PC-3 (cell line): ENCODE data around the gene CA5A.

Experiments used
- CTCF ChIP-seq: fragments of 300-600 bp; sonication (generic); conservative IDR thresholded peaks from 2 replicates; pipeline ENCODE4 v1.5.1; 2017; ENCODE audit warnings: antibody characterized with exemption, low read depth, mild to moderate bottlenecking, low read length
- EZH2 ChIP-seq: fragments of 300-600 bp; sonication (generic); IDR thresholded peaks from one replicate; pipeline ENCODE4 v1.6.1; 2017; ENCODE audit warnings: antibody characterized with exemption, mild to moderate bottlenecking, low read length; ENCODE audit not compliant: unreplicated experiment

GRCh38 chr16:87931504-87931903, 4.8 kb downstream of the CA5A start:
- no peak for TF ChIP-seq CTCF
- no peak for TF ChIP-seq EZH2
